Stimulated activated CD4-positive, alpha-beta T cell treated with anti-CD3 and anti-CD28 coated beads, Interleukin-4, amount 100 ng/mL, for 48 hours (primary cell): ENCODE results near the gene CELSR1.

ENCODE experiments used
- DNase-seq, 2 donors: peaks; one replicate each; pipeline ENCODE4 v3.0.0-alpha.2; 2020; ENCODE audit warnings: low read depth in 2 of 2

The CELSR1 gene

GRCh38 chr22:46448333-46448732 lies 89.1 kb downstream of the CELSR1 start:
- no peak for DNase-seq

GRCh38 chr22:46447906-46448305 lies 89.5 kb downstream of the CELSR1 start:
- no peak for DNase-seq

GRCh38 chr22:46446799-46447198 lies 90.6 kb downstream of the CELSR1 start:
- no peak for DNase-seq

GRCh38 chr22:46445771-46446420 lies 91.5 kb downstream of the CELSR1 start:
- no peak for DNase-seq

GRCh38 chr22:46444390-46444854 lies 93.0 kb downstream of the CELSR1 start:
- no peak for DNase-seq

GRCh38 chr22:46443850-46444389 lies 93.5 kb downstream of the CELSR1 start:
- no peak for DNase-seq

- DNase-seq = no peak
Measured at GRCh38 chr22:46442217-46442853, 95.1 kb downstream of the CELSR1 start.

- DNase-seq = no peak
Measured at GRCh38 chr22:46439576-46440465, 97.6 kb downstream of the CELSR1 start.

- no peak for DNase-seq
Measured at GRCh38 chr22:46439111-46439510, 98.3 kb downstream of the CELSR1 start.

GRCh38 chr22:46437671-46438440 lies 99.6 kb downstream of the CELSR1 start:
- no peak for DNase-seq

- no peak for DNase-seq
Measured at GRCh38 chr22:46436595-46437175, 100.7 kb downstream of the CELSR1 start.

- no peak for DNase-seq
Measured at GRCh38 chr22:46433318-46433717, 104.1 kb downstream of the CELSR1 start.

- DNase-seq = peak in 1 of 2 donors; percentile 12
Measured at GRCh38 chr22:46432164-46433068, 105.0 kb downstream of the CELSR1 start.

GRCh38 chr22:46430961-46431838 lies 106.2 kb downstream of the CELSR1 start:
- no peak for DNase-seq

GRCh38 chr22:46429325-46429853 lies 108.0 kb downstream of the CELSR1 start:
- DNase-seq = no peak

- DNase-seq = no peak
Measured at GRCh38 chr22:46428602-46429324, 108.7 kb downstream of the CELSR1 start.

GRCh38 chr22:46428171-46428570 lies 109.2 kb downstream of the CELSR1 start:
- no peak for DNase-seq

- DNase-seq = no peak
Measured at GRCh38 chr22:46425016-46425415, 112.4 kb downstream of the CELSR1 start.
